Activated CD8-positive, alpha-beta T cell treated with anti-CD3 and anti-CD28 coated beads for 36 hours (primary cell): ENCODE measurements around the gene TTC24. TPM values are rescaled to one million over a fixed set of nuclear protein-coding genes. Genes with fewer than 3 reads are reported as not detected.

Source experiments
- ATAC-seq: fragments of 200-7000 bp; cut with Tn5 transposase; one replicate; pipeline ENCODE4 v1.10.0; 2021; ENCODE audit warnings: mild to moderate bottlenecking, moderate library complexity
- CTCF ChIA-PET: fragments of 350-600 bp; sonication (Branson Sonifier 250); formaldehyde crosslinking; loops from one replicate; lab custom pipeline; 2021; ENCODE audit warnings: antibody characterized with exemption; lab: Charles Lee
- POLR2A ChIA-PET: fragments of 350-600 bp; sonication (Branson Sonifier 250); formaldehyde crosslinking; loops from one replicate; lab custom pipeline; 2021; ENCODE audit warnings: antibody characterized with exemption; lab: Charles Lee
- DNase-seq: peaks from one replicate; pipeline ENCODE4 v3.0.0-alpha.2; 2020
- H3K27ac Mint-ChIP-seq: one replicate; pipeline ENCODE4 v1.8.0; 2021; ENCODE audit warnings: mild to moderate bottlenecking, mixed read lengths
- H3K27me3 Mint-ChIP-seq: one replicate; pipeline ENCODE4 v1.8.0; 2021; ENCODE audit warnings: mixed read lengths
- H3K36me3 Mint-ChIP-seq: one replicate; pipeline ENCODE4 v1.8.0; 2021; ENCODE audit warnings: low read depth, mixed read lengths
- H3K4me1 Mint-ChIP-seq: one replicate; pipeline ENCODE4 v1.8.0; 2021; ENCODE audit warnings: low read depth, mixed read lengths
- H3K4me3 Mint-ChIP-seq: one replicate; pipeline ENCODE4 v1.8.0; 2021; ENCODE audit warnings: mild to moderate bottlenecking, moderate library complexity, mixed read lengths
- H3K9me3 Mint-ChIP-seq: one replicate; pipeline ENCODE4 v1.8.0; 2021; ENCODE audit warnings: mixed read lengths
- CTCF ChIP-seq: fragments of 200-600 bp; IDR thresholded peaks from one replicate; pipeline ENCODE4 v1.8.0; 2022; ENCODE audit warnings: antibody characterized with exemption, mild to moderate bottlenecking
- intact Hi-C: fragments of 100-400 bp; cut with micrococcal nuclease; formaldehyde crosslinking; loops from one replicate; pipeline ENCODE4 v1.10.0; 2022
- total RNA-seq, 2 experiments: library from RNA; stranded (reverse); gene quantifications; one replicate each; pipeline ENCODE4 v1.2.3, GENCODE V29; 2021

The TTC24 gene
- total RNA-seq, 2 experiments from 2014 or later = 19.8 to 20.2 TPM

- H3K36me3 Mint-ChIP-seq = peaks cover 3% of the 10 kb centered on the region
- H3K27ac Mint-ChIP-seq = no peak overlapping the region
- no peak overlapping the region for H3K4me3 Mint-ChIP-seq
- H3K4me1 Mint-ChIP-seq = no peaks in the 10 kb centered on the region
- CTCF ChIA-PET = interaction anchor here (0.8 to 1.3 kb wide), 2 partner anchors 105 to 175 kb away, joined by 3 read pairs; no protein-coding TSS in a partner anchor
- no peaks in the 10 kb centered on the region for H3K27me3 Mint-ChIP-seq
- no peak for TF ChIP-seq CTCF
- DNase-seq = no peak
- H3K9me3 Mint-ChIP-seq = no peaks in the 10 kb centered on the region
- no peak for ATAC-seq
- POLR2A ChIA-PET = no interaction called here
- intact Hi-C loops = no loop called here
Measured at GRCh38 chr1:156560585-156561163, 18.8 kb upstream of the TTC24 start.

GRCh38 chr1:156565519-156565918, 14.0 kb upstream of the TTC24 start:
- CTCF ChIA-PET = interaction anchor here (0.9 kb wide), 1 partner anchor 43 kb away, joined by 4 read pairs; no protein-coding TSS in a partner anchor

GRCh38 chr1:156566436-156566835, 13.1 kb upstream of the TTC24 start:
- H3K27me3 Mint-ChIP-seq = peaks cover 6% of the 10 kb centered on the region
- no peak for TF ChIP-seq CTCF
- no peak overlapping the region for H3K4me3 Mint-ChIP-seq
- intact Hi-C loops = no loop called here
- CTCF ChIA-PET = interaction anchor here (0.9 kb wide), 2 partner anchors 42 to 121 kb away, joined by 4 read pairs; no protein-coding TSS in a partner anchor
- no peaks in the 10 kb centered on the region for H3K9me3 Mint-ChIP-seq
- peaks cover 3% of the 10 kb centered on the region for H3K36me3 Mint-ChIP-seq
- H3K27ac Mint-ChIP-seq = no peak overlapping the region
- POLR2A ChIA-PET = interaction anchor here (1.2 to 1.5 kb wide), 2 partner anchors 16 to 30 kb away, joined by 3 to 4 read pairs; no protein-coding TSS in a partner anchor
- no peak for ATAC-seq
- peaks cover 7% of the 10 kb centered on the region for H3K4me1 Mint-ChIP-seq
- no peak for DNase-seq

More at GRCh38 chr1:156565519-156565918, 14.0 kb upstream of the TTC24 start:
- no peaks in the 10 kb centered on the region for H3K27me3 Mint-ChIP-seq
- no peak overlapping the region for H3K4me3 Mint-ChIP-seq
- no peaks in the 10 kb centered on the region for H3K4me1 Mint-ChIP-seq
- DNase-seq (no peak), ATAC-seq (no peak)
- TF ChIP-seq CTCF = no peak
- intact Hi-C loops = no loop called here
- POLR2A ChIA-PET = interaction anchor here (1.2 kb wide), 1 partner anchor 29 kb away, joined by 3 read pairs; no protein-coding TSS in a partner anchor
- H3K27ac Mint-ChIP-seq = no peak overlapping the region
- H3K36me3 Mint-ChIP-seq = peaks cover 3% of the 10 kb centered on the region
- no peaks in the 10 kb centered on the region for H3K9me3 Mint-ChIP-seq

GRCh38 chr1:156571261-156571852, 8.2 kb upstream of the TTC24 start:
- Mint-ChIP-seq H3K4me3 (peak overlapping the region; percentile 95), H3K27ac (no peak overlapping the region), H3K27me3 (peaks cover 22% of the 10 kb centered on the region), H3K36me3 (peaks cover 2% of the 10 kb centered on the region), H3K9me3 (no peaks in the 10 kb centered on the region), H3K4me1 (peaks cover 16% of the 10 kb centered on the region)
- peak; percentile 20 for ATAC-seq
- no peak for DNase-seq
- CTCF ChIA-PET = interaction anchor here (0.7 to 2.6 kb wide), 11 partner anchors 11 to 185 kb away, joined by 3 to 12 read pairs (median 6); no protein-coding TSS in a partner anchor
- intact Hi-C loops = no loop called here
- TF ChIP-seq CTCF = no peak
- POLR2A ChIA-PET = interaction anchor here (0.7 to 3.8 kb wide), 7 partner anchors 9 to 147 kb away, joined by 3 to 18 read pairs (median 3); partner anchors contain the start of gene MEF2D
